ENCODE measurements around the gene IFRD2.
A peak's percentile ranks its signal among the peaks of the same experiment; 100 is the strongest.
"Not testable (repeated sequence)": the region's sequence is repeated elsewhere in the genome, so short reads cannot be mapped to it uniquely, and the experiment has no call there.

IFRD2 gene

DNA sequence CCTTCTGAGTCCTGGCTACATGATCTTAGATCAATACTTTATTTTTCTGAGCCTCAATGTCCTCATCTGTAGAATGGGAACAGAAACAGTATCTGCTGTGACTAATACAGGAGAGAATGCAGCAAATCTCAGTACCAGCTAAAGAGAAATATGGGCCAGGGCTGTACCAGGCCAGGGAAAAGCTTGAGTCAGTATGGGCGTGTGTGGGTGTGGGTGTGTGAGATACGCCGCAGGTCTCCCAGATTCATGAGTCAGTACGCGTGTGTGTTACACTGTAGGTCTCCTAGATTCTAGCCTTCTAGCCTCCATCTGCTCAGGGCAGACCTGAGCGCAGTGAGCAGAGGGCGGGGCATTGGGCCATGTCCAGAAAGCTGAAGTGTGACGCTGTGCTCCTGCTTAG lies 41.0 kb downstream of the IFRD2 start:
- peak in 1 of 3 experiments; percentile 32 for DNase-seq (ENCODE audit: low read depth in 3 of 3)

DNA sequence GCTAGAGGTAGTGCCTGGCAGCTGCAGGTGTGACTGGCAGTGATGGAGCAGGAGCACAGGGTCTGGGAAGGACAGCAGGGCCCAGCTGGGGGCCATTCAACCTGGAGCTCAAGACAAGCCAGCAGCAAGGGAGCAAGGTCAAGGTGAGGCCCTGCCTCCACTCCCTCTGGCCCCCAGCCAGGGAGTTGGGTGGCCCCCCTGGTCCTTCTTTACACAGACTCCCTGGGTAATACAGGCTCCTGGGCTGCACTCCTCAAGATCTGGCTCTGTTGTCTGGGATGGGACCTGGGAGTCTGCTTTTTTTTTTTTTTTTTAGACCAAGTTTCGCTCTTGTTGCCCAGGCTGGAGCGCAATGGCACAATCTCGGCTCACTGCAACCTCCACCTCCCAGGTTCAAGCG lies 41.7 kb downstream of the IFRD2 start:
- DNase-seq (ENCODE audit: low read depth in 3 of 3) = no peak

DNA sequence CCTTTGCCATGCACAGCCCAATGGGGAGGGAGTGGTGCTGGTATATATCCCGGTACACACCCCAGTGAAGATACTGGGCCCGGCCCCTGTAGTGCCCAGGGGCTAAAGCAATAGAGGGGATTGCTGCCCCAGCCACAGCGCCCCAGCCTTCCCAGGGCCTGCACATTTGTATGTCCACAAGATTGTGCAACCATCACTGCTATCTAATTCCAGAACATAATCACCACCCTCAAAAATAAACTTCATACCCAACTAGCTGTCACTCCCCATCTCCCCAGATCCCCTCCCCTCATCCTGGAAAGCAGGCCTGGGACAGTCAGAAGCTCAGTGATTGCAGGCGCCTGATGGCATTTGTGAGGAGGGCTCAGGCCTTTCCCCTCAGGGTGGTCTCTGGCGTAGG lies 42.8 kb downstream of the IFRD2 start:
- DNase-seq (ENCODE audit: low read depth in 3 of 3) = no peak

DNA sequence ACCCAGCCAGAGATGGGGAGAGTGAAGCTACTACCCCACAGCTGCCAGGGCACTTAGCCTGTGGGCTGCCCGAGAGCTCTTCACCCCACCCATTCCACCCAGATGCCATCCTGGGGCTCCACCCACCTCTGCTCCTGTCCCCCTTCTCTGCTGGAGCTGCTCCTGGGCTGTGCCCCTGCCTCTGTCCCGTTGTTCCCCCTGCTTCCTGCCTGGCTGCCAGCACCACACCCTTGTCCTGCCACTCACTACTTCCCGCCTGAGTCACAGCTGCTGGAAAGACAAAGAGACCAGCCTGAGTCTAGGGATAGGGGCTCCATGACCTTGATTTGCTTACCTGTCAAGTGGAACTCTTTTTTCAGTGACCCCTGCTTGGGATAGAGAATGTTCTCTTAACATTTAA lies 43.8 kb downstream of the IFRD2 start:
- no peak for DNase-seq (ENCODE audit: low read depth in 3 of 3)

DNA sequence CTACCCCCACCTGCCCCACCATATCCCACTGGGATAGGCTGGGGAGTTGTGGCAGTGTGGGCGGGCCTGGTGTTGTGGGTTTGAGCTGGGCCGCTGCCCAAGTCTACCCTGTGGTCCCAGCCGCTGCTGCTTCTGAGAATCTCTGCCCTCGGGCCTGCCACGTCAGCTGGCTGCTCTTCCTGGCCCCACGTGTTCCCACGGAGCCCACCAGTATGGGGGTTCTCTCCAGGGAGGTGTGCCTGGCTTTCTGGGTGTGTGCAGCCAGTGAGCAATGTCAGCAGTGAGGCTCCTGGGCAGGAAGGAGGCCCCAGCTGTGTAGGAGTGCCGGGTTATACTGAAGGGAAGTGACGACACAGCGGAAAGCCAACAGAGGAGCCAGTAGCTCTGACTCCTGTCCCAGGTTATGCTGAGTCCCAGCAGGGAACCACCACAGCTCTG lies 45.7 kb downstream of the IFRD2 start:
- DNase-seq (ENCODE audit: low read depth in 3 of 3) = peak; percentile 62 to 71 (median 70)

DNA sequence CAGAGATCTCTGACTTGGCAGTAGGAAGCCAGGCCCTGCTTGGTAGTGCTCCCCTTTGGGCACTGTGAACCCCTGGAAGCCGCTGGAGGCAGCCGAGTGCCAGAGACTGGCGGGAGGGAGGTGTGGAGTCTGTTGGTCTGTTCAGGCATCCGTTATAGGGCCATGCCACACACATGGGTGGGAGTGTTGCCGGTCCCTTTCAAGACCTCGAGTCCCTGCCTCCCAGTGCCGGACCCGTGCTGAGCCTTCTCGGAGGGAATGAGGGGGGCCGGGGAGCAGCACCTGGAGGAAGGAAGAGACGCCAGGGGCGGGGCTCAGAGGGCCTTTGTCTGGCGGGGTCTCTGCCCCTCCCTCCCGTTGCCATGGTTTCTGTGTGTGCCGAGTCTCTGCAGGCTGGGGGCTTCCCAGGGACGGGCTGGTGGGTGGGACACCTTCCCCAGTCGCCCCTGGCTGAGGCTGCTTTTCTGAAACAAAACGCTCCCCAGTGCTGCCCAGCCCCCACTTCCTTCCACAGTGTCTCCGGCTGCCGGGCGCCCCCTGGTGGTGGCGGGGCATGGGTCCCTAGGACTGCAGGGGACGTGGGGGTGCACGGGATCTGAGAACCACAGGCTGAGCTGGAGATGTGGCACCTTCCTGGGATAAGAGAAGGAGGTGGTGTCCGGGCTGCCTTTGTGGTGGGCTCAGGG lies 46.3 kb downstream of the IFRD2 start:
- DNase-seq (ENCODE audit: low read depth in 3 of 3) = peak; percentile 87 to 98 (median 94)

DNA sequence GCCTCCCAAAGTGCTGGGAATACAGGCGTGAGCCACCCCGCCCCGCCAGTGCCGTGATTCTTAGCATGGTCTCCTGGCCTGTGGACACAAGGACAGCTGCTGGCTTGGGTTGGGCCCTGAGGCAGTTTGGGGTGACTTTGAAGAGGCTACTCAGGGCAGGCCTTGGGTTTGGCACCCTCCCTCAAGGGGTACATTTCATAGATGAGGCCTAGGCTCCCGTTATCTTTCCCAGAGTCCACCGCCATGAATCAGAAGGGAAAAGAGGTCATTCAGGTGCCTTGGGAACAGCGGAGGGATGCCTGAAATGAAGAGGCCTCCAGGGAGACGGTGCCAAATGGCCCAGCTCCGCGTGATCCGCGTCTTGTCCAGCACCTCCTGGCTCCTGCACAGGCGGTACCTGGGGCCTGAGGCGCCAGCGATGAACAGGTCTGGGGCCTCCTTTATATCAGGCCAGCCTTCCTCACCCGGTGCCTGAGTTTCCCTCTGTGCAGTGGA lies 46.9 kb downstream of the IFRD2 start:
- DNase-seq (ENCODE audit: low read depth in 3 of 3) = no peak

DNA sequence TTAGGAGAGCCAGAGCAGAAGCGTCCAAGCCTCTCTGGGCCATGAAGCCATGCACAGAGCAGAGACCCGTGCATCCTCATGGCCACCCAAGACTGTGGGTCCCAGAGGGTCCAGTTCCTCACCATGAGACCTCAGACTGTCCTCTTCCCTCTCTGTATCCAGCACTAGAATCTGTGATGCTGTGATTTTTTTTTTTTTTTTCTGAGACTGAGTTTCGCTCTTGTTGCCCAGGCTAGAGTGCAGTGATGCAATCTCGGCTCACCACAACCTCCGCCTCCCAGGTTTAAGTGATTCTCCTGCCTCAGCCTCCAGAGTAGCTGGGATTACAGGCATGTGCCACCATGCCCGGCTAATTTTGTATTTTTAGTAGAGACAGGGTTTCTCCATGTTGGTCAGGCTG lies 47.4 kb downstream of the IFRD2 start:
- not testable (repeated sequence) for DNase-seq (ENCODE audit: low read depth in 3 of 3)

DNA sequence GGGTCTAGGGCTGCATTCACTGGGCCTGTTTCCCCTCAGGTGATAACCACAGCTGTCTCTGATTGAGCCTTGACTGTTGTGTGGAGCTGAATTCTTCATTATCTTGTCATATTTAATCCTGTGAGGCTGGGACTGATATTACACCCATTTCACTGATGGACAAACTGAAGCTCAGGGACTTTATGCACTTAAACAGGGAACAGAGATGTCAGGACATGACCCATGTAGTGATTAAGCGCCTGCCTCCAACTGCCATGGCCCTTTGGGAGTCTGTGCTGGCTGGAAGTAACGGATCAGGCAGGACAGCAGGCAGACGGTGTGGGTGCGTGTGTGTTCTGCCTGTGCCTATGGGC lies 48.7 kb downstream of the IFRD2 start:
- DNase-seq (ENCODE audit: low read depth in 3 of 3) = no peak

DNA sequence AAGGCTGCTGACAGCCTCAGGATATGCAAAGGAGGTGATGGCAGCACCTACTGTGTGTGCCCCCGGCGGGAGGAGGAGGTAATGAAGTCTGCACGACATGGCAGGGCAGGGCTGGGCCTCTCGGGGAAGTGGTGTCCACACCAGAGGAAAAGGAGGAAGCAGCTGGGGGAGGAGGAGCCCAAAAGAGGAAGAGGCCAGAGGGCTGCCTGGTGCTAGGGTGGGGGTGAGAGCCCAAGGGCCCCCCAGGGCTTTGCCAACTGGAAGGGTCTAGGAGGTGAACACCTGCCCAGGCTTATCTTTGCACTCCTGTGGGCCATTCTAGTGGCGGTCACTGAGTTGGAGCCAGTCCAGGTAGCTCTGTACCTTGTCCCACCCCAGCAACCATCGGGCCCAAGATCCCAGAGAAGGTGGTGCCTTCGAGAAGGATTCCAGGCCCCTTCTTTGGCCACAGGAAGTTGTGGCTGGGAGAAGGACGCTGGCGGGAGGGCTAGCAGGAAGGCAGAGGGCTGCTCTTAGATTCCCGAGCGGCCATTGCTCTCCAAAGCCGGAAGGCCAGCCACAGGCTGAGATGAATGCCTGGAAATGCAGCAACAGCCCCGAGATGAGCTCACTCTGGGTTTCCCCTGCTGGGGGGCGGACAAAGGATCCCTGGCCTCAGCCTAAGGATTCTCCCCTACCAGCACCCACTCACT lies 49.2 kb downstream of the IFRD2 start:
- no peak for DNase-seq (ENCODE audit: low read depth in 3 of 3)

DNA sequence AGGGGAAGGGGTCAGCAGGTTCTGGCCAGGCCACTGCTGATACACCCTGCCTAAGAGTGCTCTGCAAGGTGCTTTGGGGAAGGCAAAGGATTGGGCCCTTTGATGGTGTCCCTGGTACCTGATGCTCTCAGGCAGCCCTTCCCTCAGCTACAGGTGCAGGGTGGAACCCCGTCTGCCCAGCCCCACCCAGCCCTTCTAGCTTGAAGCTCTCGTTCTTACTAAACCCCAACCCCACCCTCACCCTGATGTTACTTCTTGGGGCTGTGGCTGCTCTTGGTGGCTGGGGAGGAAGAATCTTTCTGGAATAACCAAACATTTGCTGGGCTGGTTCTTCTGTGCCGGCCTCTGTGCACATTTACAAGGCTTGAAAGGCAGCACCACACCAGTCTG lies 49.9 kb downstream of the IFRD2 start:
- DNase-seq (ENCODE audit: low read depth in 3 of 3) = no peak

DNA sequence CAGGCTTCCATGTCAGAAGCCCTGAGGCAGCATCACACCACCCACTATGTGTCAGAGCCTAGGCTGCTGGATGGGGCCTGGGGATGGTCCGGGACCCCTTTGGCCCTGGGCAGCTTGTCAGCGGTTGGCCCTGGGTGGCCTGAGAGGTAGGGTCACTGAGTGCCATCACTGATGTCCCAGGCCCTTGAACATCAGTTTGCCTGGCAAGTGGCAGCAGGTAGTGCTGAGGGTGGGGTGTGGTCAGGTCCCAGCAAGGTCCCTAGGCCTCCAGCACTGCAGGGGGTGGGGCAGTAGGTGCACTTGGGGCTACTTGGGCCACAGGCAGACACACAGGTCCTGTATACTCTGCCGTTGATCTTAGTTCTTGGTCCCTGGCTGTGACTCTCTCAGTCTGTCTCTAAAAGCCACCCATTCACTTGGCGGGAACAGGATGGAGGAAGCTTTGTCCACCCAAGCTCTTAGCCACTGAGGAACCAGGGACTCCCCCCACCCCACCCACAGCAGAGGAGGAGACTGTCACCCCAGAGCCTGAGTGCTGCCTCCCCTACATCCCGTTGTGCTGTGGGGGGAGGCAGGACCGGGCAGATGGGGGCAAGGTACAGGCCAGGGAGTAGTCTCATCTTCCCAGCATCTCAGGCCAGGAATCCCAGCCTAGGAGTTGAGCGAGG lies 50.4 kb downstream of the IFRD2 start:
- no peak for DNase-seq (ENCODE audit: low read depth in 3 of 3)

DNA sequence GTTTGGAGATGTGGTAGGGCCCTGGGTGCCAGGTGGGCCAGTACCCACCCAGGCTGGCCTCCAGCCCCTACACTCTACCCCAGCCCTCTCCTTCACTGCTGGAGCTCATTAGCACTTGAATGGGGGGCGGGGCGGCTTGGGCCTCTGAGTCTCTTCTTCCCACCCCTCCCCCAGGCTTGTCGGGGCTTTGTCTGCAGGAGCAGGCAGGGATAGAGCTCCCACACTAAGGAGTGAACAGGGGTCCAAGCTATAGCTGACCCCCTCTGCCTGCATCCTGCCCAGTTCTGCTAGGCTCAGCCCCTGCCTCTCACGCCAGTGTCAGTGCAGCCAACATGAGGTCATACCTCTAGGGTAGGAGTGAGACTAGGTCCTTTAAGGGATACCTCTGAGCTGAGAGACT lies 51.1 kb downstream of the IFRD2 start:
- no peak for DNase-seq (ENCODE audit: low read depth in 3 of 3)

DNA sequence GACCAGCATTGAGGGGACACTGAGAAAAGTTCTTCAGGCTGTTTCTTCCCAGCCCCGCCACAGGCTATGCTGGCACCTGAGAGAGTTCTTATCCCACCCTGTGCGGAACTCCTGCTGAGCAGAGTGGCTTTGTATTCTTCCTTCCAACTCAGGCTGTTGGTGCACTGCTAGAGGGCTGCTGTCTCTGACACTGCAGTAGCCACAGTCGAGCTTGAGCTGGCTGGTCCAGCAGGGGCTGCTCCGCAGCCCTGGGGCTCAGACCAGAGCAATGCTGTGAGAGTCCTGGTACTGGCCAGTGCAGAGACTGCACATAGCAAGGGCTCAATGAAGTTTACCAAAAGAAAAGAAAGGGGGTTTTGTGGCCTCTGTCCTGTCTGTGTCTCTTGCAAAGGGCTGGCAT lies 52.6 kb downstream of the IFRD2 start:
- DNase-seq (ENCODE audit: low read depth in 3 of 3) = no peak

DNA sequence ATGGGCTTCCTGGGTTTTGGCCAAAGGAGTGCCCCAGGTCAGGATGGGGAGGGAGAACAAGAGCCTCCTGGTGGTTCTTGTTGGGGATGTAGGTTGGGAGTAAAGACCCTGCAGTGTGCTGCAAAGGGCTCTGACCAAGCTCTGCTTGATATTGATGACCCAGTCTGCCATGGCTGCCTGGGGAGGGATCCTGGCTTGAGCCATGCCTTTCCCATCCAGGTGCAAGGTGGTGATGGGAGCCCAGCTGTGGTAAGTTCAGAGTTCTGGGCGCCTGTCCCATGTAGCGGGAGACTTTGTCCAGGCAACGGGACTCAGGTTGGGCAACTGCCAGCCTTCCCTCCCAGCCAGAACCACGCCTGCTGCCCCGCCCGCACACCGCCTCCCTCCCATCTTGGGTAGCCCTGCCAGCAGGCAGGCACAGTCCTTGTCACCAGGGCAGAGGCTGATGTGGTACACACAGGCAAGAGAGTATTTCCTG lies 53.6 kb downstream of the IFRD2 start:
- DNase-seq (ENCODE audit: low read depth in 3 of 3) = no peak

DNA sequence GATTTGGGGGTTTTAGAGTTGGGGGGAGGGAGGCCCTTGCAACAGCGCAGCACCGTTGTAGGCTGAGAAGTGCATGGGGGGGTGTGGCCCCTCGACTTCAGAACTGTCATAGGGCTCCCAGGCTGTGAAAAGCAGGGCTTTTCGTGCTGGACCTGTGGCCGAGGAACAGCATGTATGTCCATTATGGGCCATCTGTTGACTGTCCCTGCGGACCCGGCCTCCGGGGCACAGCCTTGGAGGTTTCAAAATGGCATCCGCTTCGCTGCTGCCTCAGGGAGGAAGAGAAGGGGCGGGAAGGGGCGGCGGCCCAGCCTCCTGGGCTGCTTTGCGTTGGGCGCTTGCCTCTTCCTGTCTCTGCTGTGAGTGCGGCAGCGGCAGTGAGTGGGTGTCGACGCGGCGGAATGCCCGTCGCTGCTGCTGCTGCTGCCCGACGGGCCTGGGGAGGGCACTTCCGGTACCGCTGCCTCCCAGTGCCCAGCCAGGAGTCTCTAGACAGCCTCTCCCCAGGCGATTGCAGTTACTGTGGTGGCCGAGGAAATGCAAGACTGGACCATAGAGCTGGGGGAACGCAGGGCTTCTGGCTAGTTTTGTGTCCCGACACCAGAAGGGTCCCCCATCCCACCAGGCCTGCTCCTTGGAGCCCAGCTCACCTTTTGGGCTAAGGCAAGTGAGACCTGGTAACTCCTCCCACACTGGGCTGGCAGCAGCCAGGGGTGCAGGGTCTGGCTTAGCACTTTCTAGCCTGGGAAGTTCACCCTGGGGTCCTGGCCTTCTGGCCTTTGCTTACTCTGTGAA lies 54.3 kb downstream of the IFRD2 start:
- peak; percentile 66 to 74 (median 71) for DNase-seq (ENCODE audit: low read depth in 3 of 3)
